Panc1 (cell line): ENCODE measurements around the gene ABHD11. TPM values are rescaled to one million over a fixed set of nuclear protein-coding genes. Genes with fewer than 3 reads are reported as not detected.

ENCODE experiments used
- ATAC-seq: fragments of 200-7000 bp; cut with Tn5 transposase; 2 replicates; pipeline ENCODE4 v1.9.1; 2020; ENCODE audit warnings: mild to moderate bottlenecking, moderate library complexity
- BruUV-seq: library from RNA; stranded (reverse); fragments of 400-500 nt; replicated peaks from 2 replicates; lab custom pipeline; 2021; lab: Mats Ljungman, UMichigan
- CTCF ChIA-PET: fragments of 300-600 bp; sonication (Branson Sonifier 250); formaldehyde crosslinking; loops from one replicate; lab custom pipeline; 2022; ENCODE audit warnings: antibody characterized with exemption; lab: Charles Lee
- POLR2A ChIA-PET: fragments of 300-600 bp; sonication (Branson Sonifier 250); formaldehyde crosslinking; loops from one replicate; lab custom pipeline; 2022; ENCODE audit warnings: antibody characterized with exemption; lab: Charles Lee
- DNase-seq: peaks from one replicate; pipeline ENCODE4 v3.0.0-alpha.2; 2010; ENCODE audit warnings: low read depth, low spot score
- H3K27ac ChIP-seq: 2 replicates; pipeline ENCODE4 v1.5.1; 2011; ENCODE audit warnings: mild to moderate bottlenecking, low read length, inconsistent platforms
- H3K27me3 ChIP-seq: fragments of 200-500 bp; sonication (Bioruptor generic); 2 replicates; pipeline ENCODE4 v1.6.0; 2014; ENCODE audit warnings: low read length, inconsistent platforms; ENCODE audit not compliant: control insufficient read depth, insufficient read depth
- H3K36me3 ChIP-seq: fragments of 200-500 bp; sonication (Bioruptor generic); 2 replicates; pipeline ENCODE4 v1.5.1; 2014; ENCODE audit warnings: inconsistent platforms, mild to moderate bottlenecking, low read length, moderate library complexity; ENCODE audit not compliant: control insufficient read depth, insufficient read depth
- H3K4me1 ChIP-seq: 2 replicates; pipeline ENCODE4 v1.5.1; 2011; ENCODE audit warnings: inconsistent platforms, mild to moderate bottlenecking, low read length, moderate library complexity; ENCODE audit not compliant: control insufficient read depth, insufficient read depth
- H3K4me3 ChIP-seq, 2 experiments: 2 replicates each; pipeline ENCODE4 v1.5.1; 2011 to 2012; ENCODE audit warnings: low read depth in 2 of 2, low read length in 2 of 2, mild to moderate bottlenecking in 2 of 2, inconsistent platforms in 1 of 2, moderate library complexity in 1 of 2
- H3K9me3 ChIP-seq: fragments of 200-500 bp; sonication (Bioruptor generic); 2 replicates; pipeline ENCODE4 v1.5.1; 2014; ENCODE audit warnings: low read depth, mild to moderate bottlenecking, inconsistent platforms, low read length, moderate library complexity; ENCODE audit not compliant: control insufficient read depth, insufficient read depth
- POLR2AphosphoS5 ChIP-seq: IDR thresholded peaks from 2 replicates; pipeline ENCODE4 v1.6.1; 2012; ENCODE audit warnings: mild to moderate bottlenecking, low read depth, low read length, moderate library complexity
- SIN3A ChIP-seq: IDR thresholded peaks from 2 replicates; pipeline ENCODE4 v1.6.1; 2012; ENCODE audit warnings: low read depth, mild to moderate bottlenecking, low read length, moderate library complexity, borderline replicate concordance; ENCODE audit not compliant: insufficient read depth
- TCF7L2 ChIP-seq: IDR thresholded peaks from 2 replicates; pipeline ENCODE4 v1.6.1; 2011; ENCODE audit warnings: mild to moderate bottlenecking, low read depth, low read length, inconsistent platforms
- in situ Hi-C: cut with HindIII; loops from 2 replicates; pipeline ENCODE4 v1.10.0; 2016; ENCODE audit warnings: low sequenced_read_pairs, low pct_unique_long_range_greater_than_20kb
- intact Hi-C: fragments of 100-400 bp; cut with micrococcal nuclease; formaldehyde crosslinking; loops from one replicate; pipeline ENCODE4 v1.10.0; 2022; ENCODE audit not compliant: unreplicated experiment
- total RNA-seq: library from RNA; stranded (reverse); gene quantifications from one replicate; pipeline ENCODE4 v1.2.1, GENCODE V29; 2021; ENCODE audit not compliant: unreplicated experiment
- TF ChIP-seq, protein P1 (sequence below), 2 experiments: IDR thresholded peaks; 2 replicates each; pipeline ENCODE4 v1.6.1; 2011 to 2012; ENCODE audit warnings: low read depth in 2 of 2, control low read depth in 1 of 2, low read length in 1 of 2, mild to moderate bottlenecking in 1 of 2, moderate library complexity in 1 of 2; ENCODE audit not compliant: insufficient read depth in 1 of 2
- TF ChIP-seq, protein P2 (sequence below): fragments of 450-650 bp; IDR thresholded peaks from 2 replicates; pipeline ENCODE4 v1.5.1; 2017; ENCODE audit warnings: mild to moderate bottlenecking

Gene ABHD11
- total RNA-seq, 1 experiment from 2014 or later = 54.2 TPM

- intact Hi-C loops (no loop called here), in situ Hi-C loops (no loop called here)
- POLR2A ChIA-PET = interaction anchor here (0.7 kb wide), 1 partner anchor 728 kb away, joined by 5 read pairs; no protein-coding TSS in a partner anchor
- TF ChIP-seq SIN3A (no peak), TCF7L2 (no peak), POLR2AphosphoS5 (no peak)
- TF ChIP-seq, protein P1, sequence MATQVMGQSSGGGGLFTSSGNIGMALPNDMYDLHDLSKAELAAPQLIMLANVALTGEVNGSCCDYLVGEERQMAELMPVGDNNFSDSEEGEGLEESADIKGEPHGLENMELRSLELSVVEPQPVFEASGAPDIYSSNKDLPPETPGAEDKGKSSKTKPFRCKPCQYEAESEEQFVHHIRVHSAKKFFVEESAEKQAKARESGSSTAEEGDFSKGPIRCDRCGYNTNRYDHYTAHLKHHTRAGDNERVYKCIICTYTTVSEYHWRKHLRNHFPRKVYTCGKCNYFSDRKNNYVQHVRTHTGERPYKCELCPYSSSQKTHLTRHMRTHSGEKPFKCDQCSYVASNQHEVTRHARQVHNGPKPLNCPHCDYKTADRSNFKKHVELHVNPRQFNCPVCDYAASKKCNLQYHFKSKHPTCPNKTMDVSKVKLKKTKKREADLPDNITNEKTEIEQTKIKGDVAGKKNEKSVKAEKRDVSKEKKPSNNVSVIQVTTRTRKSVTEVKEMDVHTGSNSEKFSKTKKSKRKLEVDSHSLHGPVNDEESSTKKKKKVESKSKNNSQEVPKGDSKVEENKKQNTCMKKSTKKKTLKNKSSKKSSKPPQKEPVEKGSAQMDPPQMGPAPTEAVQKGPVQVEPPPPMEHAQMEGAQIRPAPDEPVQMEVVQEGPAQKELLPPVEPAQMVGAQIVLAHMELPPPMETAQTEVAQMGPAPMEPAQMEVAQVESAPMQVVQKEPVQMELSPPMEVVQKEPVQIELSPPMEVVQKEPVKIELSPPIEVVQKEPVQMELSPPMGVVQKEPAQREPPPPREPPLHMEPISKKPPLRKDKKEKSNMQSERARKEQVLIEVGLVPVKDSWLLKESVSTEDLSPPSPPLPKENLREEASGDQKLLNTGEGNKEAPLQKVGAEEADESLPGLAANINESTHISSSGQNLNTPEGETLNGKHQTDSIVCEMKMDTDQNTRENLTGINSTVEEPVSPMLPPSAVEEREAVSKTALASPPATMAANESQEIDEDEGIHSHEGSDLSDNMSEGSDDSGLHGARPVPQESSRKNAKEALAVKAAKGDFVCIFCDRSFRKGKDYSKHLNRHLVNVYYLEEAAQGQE (IDR thresholded peaks at IDR 0.05; ENCODE audit: insufficient read depth in 1 of 2, low read depth in 2 of 2, low read length in 1 of 2) = no peak
- TF ChIP-seq, protein P2, sequence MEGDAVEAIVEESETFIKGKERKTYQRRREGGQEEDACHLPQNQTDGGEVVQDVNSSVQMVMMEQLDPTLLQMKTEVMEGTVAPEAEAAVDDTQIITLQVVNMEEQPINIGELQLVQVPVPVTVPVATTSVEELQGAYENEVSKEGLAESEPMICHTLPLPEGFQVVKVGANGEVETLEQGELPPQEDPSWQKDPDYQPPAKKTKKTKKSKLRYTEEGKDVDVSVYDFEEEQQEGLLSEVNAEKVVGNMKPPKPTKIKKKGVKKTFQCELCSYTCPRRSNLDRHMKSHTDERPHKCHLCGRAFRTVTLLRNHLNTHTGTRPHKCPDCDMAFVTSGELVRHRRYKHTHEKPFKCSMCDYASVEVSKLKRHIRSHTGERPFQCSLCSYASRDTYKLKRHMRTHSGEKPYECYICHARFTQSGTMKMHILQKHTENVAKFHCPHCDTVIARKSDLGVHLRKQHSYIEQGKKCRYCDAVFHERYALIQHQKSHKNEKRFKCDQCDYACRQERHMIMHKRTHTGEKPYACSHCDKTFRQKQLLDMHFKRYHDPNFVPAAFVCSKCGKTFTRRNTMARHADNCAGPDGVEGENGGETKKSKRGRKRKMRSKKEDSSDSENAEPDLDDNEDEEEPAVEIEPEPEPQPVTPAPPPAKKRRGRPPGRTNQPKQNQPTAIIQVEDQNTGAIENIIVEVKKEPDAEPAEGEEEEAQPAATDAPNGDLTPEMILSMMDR = no peak
- no peaks in the 10 kb centered on the region; the same call in none of the 2 replicates for H3K36me3 ChIP-seq
- no peaks in the 10 kb centered on the region for H3K27me3 ChIP-seq
- DNase-seq (no peak), ATAC-seq (no peak)
- H3K27ac ChIP-seq = peak overlapping the region; percentile 80
- no peak overlapping the region for H3K4me3 ChIP-seq
- CTCF ChIA-PET = interaction anchor here (0.6 to 1.5 kb wide), 6 partner anchors 17 to 87 kb away, joined by 3 to 9 read pairs (median 4); no protein-coding TSS in a partner anchor
- H3K4me1 ChIP-seq = peaks cover 60% of the 10 kb centered on the region
- BruUV-seq = no TSS peak
- H3K9me3 ChIP-seq = no peaks in the 10 kb centered on the region
These were observed 37.9 kb downstream of the ABHD11 start for GRCh38 chr7:73700581-73701134.

- no peak overlapping the region for H3K4me3 ChIP-seq
- H3K27me3 ChIP-seq = no peaks in the 10 kb centered on the region
- H3K4me1 ChIP-seq = peaks cover 54% of the 10 kb centered on the region
- no peak for DNase-seq
- H3K36me3 ChIP-seq = no peaks in the 10 kb centered on the region; the same call in none of the 2 replicates
- ATAC-seq = peak; percentile 31
- BruUV-seq = no TSS peak
- CTCF ChIA-PET = no interaction called here
- H3K9me3 ChIP-seq = no peaks in the 10 kb centered on the region
- intact Hi-C loops (no loop called here), in situ Hi-C loops (no loop called here)
- no peak; the same call in 1 of the 2 replicates for TF ChIP-seq POLR2AphosphoS5
- TF ChIP-seq, protein P1 (IDR thresholded peaks at IDR 0.05; ENCODE audit: insufficient read depth in 1 of 2, low read depth in 2 of 2, low read length in 1 of 2) = no peak
- TF ChIP-seq, protein P2 = no peak
- 0 out of 2 replicates have a peak, but pooled peaks have one; percentile 20 for TF ChIP-seq SIN3A
- TF ChIP-seq TCF7L2 = no peak
- H3K27ac ChIP-seq = peak overlapping the region; percentile 80
- POLR2A ChIA-PET = no interaction called here
These were observed 38.6 kb downstream of the ABHD11 start for GRCh38 chr7:73700069-73700423.
